Caco-2 (cell line): ENCODE data around the gene ZNF76. TPM values are rescaled to one million over a fixed set of nuclear protein-coding genes. Genes with fewer than 3 reads are reported as not detected.

ENCODE experiments used
- Bru-seq: library from RNA; stranded (reverse); fragments of 400-500 nt; gene quantifications from one replicate; lab custom pipeline; 2021; lab: Mats Ljungman, UMichigan
- BruChase-seq, 2 experiments: library from RNA; stranded (reverse); fragments of 400-500 nt; gene quantifications; one replicate each; lab custom pipeline; 2021; lab: Mats Ljungman, UMichigan
- BruUV-seq: library from RNA; stranded (reverse); fragments of 400-500 nt; replicated peaks from 2 replicates; lab custom pipeline; 2021; lab: Mats Ljungman, UMichigan
- CTCF ChIA-PET: fragments of 300-600 bp; sonication (Branson Sonifier 250); formaldehyde crosslinking; loops from one replicate; lab custom pipeline; 2022; ENCODE audit warnings: antibody characterized with exemption; lab: Charles Lee
- POLR2A ChIA-PET: fragments of 300-600 bp; sonication (Branson Sonifier 250); formaldehyde crosslinking; loops from one replicate; lab custom pipeline; 2022; ENCODE audit warnings: antibody characterized with exemption; lab: Charles Lee
- DNase-seq, 2 experiments: peaks; one replicate each; pipeline versions ENCODE4 v3.0.0 to v3.0.0-alpha.2; 2020 to 2022
- H3K27me3 ChIP-seq: replicated peaks from 2 replicates; pipeline ENCODE4 v1.6.0; 2011; ENCODE audit warnings: low read length; ENCODE audit not compliant: control insufficient read depth, insufficient read depth
- H3K36me3 ChIP-seq: 2 replicates; pipeline ENCODE4 v1.5.1; 2011; ENCODE audit warnings: low read length; ENCODE audit not compliant: control insufficient read depth, insufficient read depth
- H3K4me1 ChIP-seq: fragments of 250-450 bp; sonication (Bioruptor Pico); 2 replicates; pipeline ENCODE4 v1.5.1; 2020; ENCODE audit warnings: mild to moderate bottlenecking
- H3K4me3 ChIP-seq: 2 replicates; pipeline ENCODE4 v1.5.1; 2011; ENCODE audit warnings: low read depth, mild to moderate bottlenecking, control low read depth, low read length
- H3K9me3 ChIP-seq: fragments of 250-450 bp; sonication (Bioruptor Pico); 2 replicates; pipeline ENCODE4 v1.5.1; 2020; ENCODE audit warnings: mild to moderate bottlenecking, moderate library complexity
- H3K27ac Mint-ChIP-seq: one replicate; pipeline ENCODE4 v1.8.0; 2022; ENCODE audit warnings: mixed read lengths; ENCODE audit not compliant: unreplicated experiment
- H3K27me3 Mint-ChIP-seq: one replicate; pipeline ENCODE4 v1.8.0; 2022; ENCODE audit warnings: mixed read lengths; ENCODE audit not compliant: insufficient read depth, unreplicated experiment
- H3K36me3 Mint-ChIP-seq: one replicate; pipeline ENCODE4 v1.8.0; 2022; ENCODE audit warnings: mild to moderate bottlenecking, mixed read lengths; ENCODE audit not compliant: insufficient read depth, unreplicated experiment
- H3K4me1 Mint-ChIP-seq: one replicate; pipeline ENCODE4 v1.8.0; 2022; ENCODE audit warnings: low read depth, mixed read lengths; ENCODE audit not compliant: unreplicated experiment
- H3K4me3 Mint-ChIP-seq: one replicate; pipeline ENCODE4 v1.8.0; 2022; ENCODE audit warnings: mild to moderate bottlenecking, moderate library complexity, mixed read lengths; ENCODE audit not compliant: unreplicated experiment
- H3K9me3 Mint-ChIP-seq: one replicate; pipeline ENCODE4 v1.8.0; 2022; ENCODE audit warnings: mixed read lengths; ENCODE audit not compliant: unreplicated experiment
- CTCF ChIP-seq, 2 experiments: fragments of 200-600 bp in 1 of 2; IDR thresholded peaks; 1 replicate in 1 of 2; 2 replicates in 1 of 2; pipeline versions ENCODE4 v1.5.1 to v1.8.0; 2011 to 2022; ENCODE audit warnings: antibody characterized with exemption in 1 of 2, control low read depth in 1 of 2, inconsistent platforms in 1 of 2, low read depth in 1 of 2, low read length in 1 of 2, mild to moderate bottlenecking in 1 of 2, moderate library complexity in 1 of 2; ENCODE audit not compliant: insufficient read depth in 1 of 2, severe bottlenecking in 1 of 2, unreplicated experiment in 1 of 2
- intact Hi-C: fragments of 100-400 bp; cut with micrococcal nuclease; formaldehyde crosslinking; loops from one replicate; pipeline ENCODE4 v1.10.0; 2022; ENCODE audit not compliant: unreplicated experiment
- long read RNA-seq: library from polyadenylated mRNA; stranded (forward); transcript quantifications from one replicate; pipeline ENCODE4 v2.0.0, GENCODE V29; 2022
- total RNA-seq: library from RNA; stranded (reverse); gene quantifications from 2 replicates; pipeline ENCODE4 v1.2.3, GENCODE V29; 2022

Gene ZNF76
- total RNA-seq: 22.7 and 24.6 TPM in 2 replicates
- Bru-seq, nascent RNA: percentile 60 among the genes with signal in this experiment
- percentile 54 among the genes with signal in this experiment for BruChase-seq, experiment 1, labeled RNA remaining after a 2-hour chase
- percentile 53 among the genes with signal in this experiment for BruChase-seq, experiment 2, labeled RNA remaining after a 6-hour chase
- long read RNA-seq, transcript ZNF76-202 (13 exons, 2,447 nt): minor isoform, 7 of 40 reads
- long read RNA-seq, transcript ZNF76-203 (14 exons, 2,716 nt): major isoform, 9 of 40 reads
- long read RNA-seq, partial matches to known transcripts: 6 of 40 reads
- long read RNA-seq, other reads (novel, unspliced or antisense): 18 of 40 reads

- H3K36me3 Mint-ChIP-seq: peaks cover 9% of the 10 kb centered on the region
- peaks cover 5% of the 10 kb centered on the region; the same call in 1 of the 2 replicates for H3K4me1 ChIP-seq
- intact Hi-C loops: no loop called here
- H3K27me3 Mint-ChIP-seq: no peaks in the 10 kb centered on the region
- H3K9me3 ChIP-seq: no peaks in the 10 kb centered on the region
- no peaks in the 10 kb centered on the region for H3K9me3 Mint-ChIP-seq
- H3K4me3 Mint-ChIP-seq: peak within 1 kb of the TSS; percentile 87
- DNase-seq: peak; percentile 96 to 99
- H3K27me3 ChIP-seq: no peaks in the 10 kb centered on the region
- POLR2A ChIA-PET: interaction anchor here (0.7 to 1.5 kb wide), 6 partner anchors 14 to 197 kb away, joined by 3 to 8 read pairs (median 4); no protein-coding TSS in a partner anchor
- CTCF ChIA-PET: interaction anchor here (0.6 to 1.4 kb wide), 8 partner anchors 9 to 111 kb away, joined by 3 to 12 read pairs (median 4); partner anchors contain the start of gene DEF6
- H3K27ac Mint-ChIP-seq: peak within 1 kb of the TSS; percentile 99
- H3K4me1 Mint-ChIP-seq: peaks cover 9% of the 10 kb centered on the region
- no TSS peak for BruUV-seq
- H3K36me3 ChIP-seq: no peaks in the 10 kb centered on the region
- peak within 1 kb of the TSS; percentile 75 for H3K4me3 ChIP-seq
- no peak for TF ChIP-seq CTCF (IDR thresholded peaks at IDR 0.05; ENCODE audit: insufficient read depth in 1 of 2, low read depth in 1 of 2, low read length in 1 of 2, severe bottlenecking in 1 of 2, unreplicated experiment in 1 of 2)
These were observed at the start of gene ZNF76 for GRCh38 chr6:35259194-35259947. Gene ZNF76, plus strand, starts transcription at chr6:35259735. Its CDS starts 21,417 bp downstream, at chr6:35281152.

- TF ChIP-seq CTCF (IDR thresholded peaks at IDR 0.05; ENCODE audit: insufficient read depth in 1 of 2, low read depth in 1 of 2, low read length in 1 of 2, severe bottlenecking in 1 of 2, unreplicated experiment in 1 of 2): no peak
- no peaks in the 10 kb centered on the region for H3K27me3 ChIP-seq
- peaks cover 27% of the 10 kb centered on the region for H3K4me1 Mint-ChIP-seq
- DNase-seq: peak in 1 of 2 experiments; percentile 16
- H3K36me3 ChIP-seq: no peaks in the 10 kb centered on the region
- H3K27ac Mint-ChIP-seq: peak overlapping the region; percentile 23
- H3K27me3 Mint-ChIP-seq: no peaks in the 10 kb centered on the region
- no peaks in the 10 kb centered on the region for H3K9me3 ChIP-seq
- ChIA-PET POLR2A (no interaction called here), CTCF (interaction anchor here (1.0 to 1.3 kb wide), 2 partner anchors 8 to 28 kb away, joined by 3 to 5 read pairs; no protein-coding TSS in a partner anchor)
- no TSS peak for BruUV-seq
- no peaks in the 10 kb centered on the region for H3K36me3 Mint-ChIP-seq
- H3K4me1 ChIP-seq: peaks cover 11% of the 10 kb centered on the region
- peak overlapping the region; percentile 71 for H3K4me3 Mint-ChIP-seq
- peak overlapping the region; percentile 50 for H3K4me3 ChIP-seq
- intact Hi-C loops: no loop called here
- H3K9me3 Mint-ChIP-seq: no peaks in the 10 kb centered on the region
These were observed 46.2 kb upstream of the ZNF76 start for GRCh38 chr6:35213298-35213791.
